ENCODE data around the gene ZSWIM8.

- TF ChIP-seq EZH2 (optimal IDR thresholded peaks at IDR 0.05; ENCODE audit: low read depth, low read length) (no peak), EZH2phosphoT487 (IDR thresholded peaks at IDR 0.05; ENCODE audit: low read length) (no peak)
- TF ChIP-seq, protein P1, sequence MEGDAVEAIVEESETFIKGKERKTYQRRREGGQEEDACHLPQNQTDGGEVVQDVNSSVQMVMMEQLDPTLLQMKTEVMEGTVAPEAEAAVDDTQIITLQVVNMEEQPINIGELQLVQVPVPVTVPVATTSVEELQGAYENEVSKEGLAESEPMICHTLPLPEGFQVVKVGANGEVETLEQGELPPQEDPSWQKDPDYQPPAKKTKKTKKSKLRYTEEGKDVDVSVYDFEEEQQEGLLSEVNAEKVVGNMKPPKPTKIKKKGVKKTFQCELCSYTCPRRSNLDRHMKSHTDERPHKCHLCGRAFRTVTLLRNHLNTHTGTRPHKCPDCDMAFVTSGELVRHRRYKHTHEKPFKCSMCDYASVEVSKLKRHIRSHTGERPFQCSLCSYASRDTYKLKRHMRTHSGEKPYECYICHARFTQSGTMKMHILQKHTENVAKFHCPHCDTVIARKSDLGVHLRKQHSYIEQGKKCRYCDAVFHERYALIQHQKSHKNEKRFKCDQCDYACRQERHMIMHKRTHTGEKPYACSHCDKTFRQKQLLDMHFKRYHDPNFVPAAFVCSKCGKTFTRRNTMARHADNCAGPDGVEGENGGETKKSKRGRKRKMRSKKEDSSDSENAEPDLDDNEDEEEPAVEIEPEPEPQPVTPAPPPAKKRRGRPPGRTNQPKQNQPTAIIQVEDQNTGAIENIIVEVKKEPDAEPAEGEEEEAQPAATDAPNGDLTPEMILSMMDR (IDR thresholded peaks at IDR 0.05; ENCODE audit: low read length), result no peak
These were observed 3.9 kb upstream of the ZSWIM8 start for GRCh38 chr10:73781548-73781878.

Measured in MM.1S (cell line).